HUES6 (cell line): ENCODE data around the gene SFXN5.

Experiments
- H3K27ac ChIP-seq: 2 replicates; pipeline ENCODE4 v1.7.0; 2013; ENCODE audit warnings: low read depth, mild to moderate bottlenecking, low read length, inconsistent platforms
- H3K27me3 ChIP-seq: 2 replicates; pipeline ENCODE4 v1.6.1; 2013; ENCODE audit warnings: low read length; ENCODE audit not compliant: control insufficient read depth, insufficient read depth
- H3K36me3 ChIP-seq: 2 replicates; pipeline ENCODE4 v1.6.1; 2013; ENCODE audit warnings: low read length; ENCODE audit not compliant: control insufficient read depth, insufficient read depth
- H3K4me1 ChIP-seq: 2 replicates; pipeline ENCODE4 v1.6.1; 2013; ENCODE audit warnings: low read length; ENCODE audit not compliant: control insufficient read depth, insufficient read depth
- H3K4me3 ChIP-seq: 2 replicates; pipeline ENCODE4 v1.5.1; 2013; ENCODE audit warnings: low read depth, low read length
- H3K9ac ChIP-seq: one replicate; pipeline ENCODE4 v1.6.1; 2013; ENCODE audit warnings: mild to moderate bottlenecking, low read length
- H3K9me3 ChIP-seq: 2 replicates; pipeline ENCODE4 v1.6.1; 2013; ENCODE audit warnings: low read depth, low read length; ENCODE audit not compliant: control insufficient read depth, insufficient read depth

SFXN5 gene

GRCh38 chr2:73110168-73111072 lies 38.9 kb upstream of the SFXN5 start:
- Histone ChIP-seq H3K9ac (no peak overlapping the region), H3K27ac (no peak overlapping the region), H3K27me3 (peaks cover 11% of the 10 kb centered on the region), H3K9me3 (peaks cover 8% of the 10 kb centered on the region; the same call in 1 of the 2 replicates), H3K4me1 (peaks cover 10% of the 10 kb centered on the region), H3K4me3 (peak overlapping the region; percentile 71; the same call in 1 of the 2 replicates), H3K36me3 (no peaks in the 10 kb centered on the region)

GRCh38 chr2:73109431-73110167 lies 38.1 kb upstream of the SFXN5 start:
- Histone ChIP-seq H3K4me1 (peaks cover 10% of the 10 kb centered on the region), H3K4me3 (no peak overlapping the region), H3K27me3 (peaks cover 7% of the 10 kb centered on the region), H3K9ac (no peak overlapping the region), H3K36me3 (no peaks in the 10 kb centered on the region), H3K27ac (no peak overlapping the region), H3K9me3 (peaks cover 4% of the 10 kb centered on the region; the same call in 1 of the 2 replicates)

- no peaks in the 10 kb centered on the region for H3K9me3 ChIP-seq
- no peak overlapping the region for H3K4me3 ChIP-seq
- H3K36me3 ChIP-seq, result no peaks in the 10 kb centered on the region
- H3K27me3 ChIP-seq, result peaks cover under 1% of the 10 kb centered on the region; the same call in 1 of the 2 replicates
- peaks cover 11% of the 10 kb centered on the region for H3K4me1 ChIP-seq
- no peak overlapping the region for H3K27ac ChIP-seq
- no peak overlapping the region for H3K9ac ChIP-seq
Measured at GRCh38 chr2:73107211-73107926, 35.9 kb upstream of the SFXN5 start.

GRCh38 chr2:73106791-73107190 lies 35.3 kb upstream of the SFXN5 start:
- Histone ChIP-seq H3K36me3 (no peaks in the 10 kb centered on the region), H3K9me3 (no peaks in the 10 kb centered on the region), H3K9ac (no peak overlapping the region), H3K27me3 (no peaks in the 10 kb centered on the region), H3K4me3 (no peak overlapping the region), H3K4me1 (peaks cover 17% of the 10 kb centered on the region), H3K27ac (no peak overlapping the region)

- Histone ChIP-seq H3K9ac (no peak overlapping the region), H3K27me3 (no peaks in the 10 kb centered on the region), H3K4me1 (peaks cover 15% of the 10 kb centered on the region), H3K27ac (no peak overlapping the region), H3K36me3 (no peaks in the 10 kb centered on the region), H3K4me3 (no peak overlapping the region), H3K9me3 (no peaks in the 10 kb centered on the region)
Measured at GRCh38 chr2:73105511-73105971, 34.0 kb upstream of the SFXN5 start.

- H3K9me3 ChIP-seq, result no peaks in the 10 kb centered on the region
- no peak overlapping the region for H3K27ac ChIP-seq
- peaks cover 13% of the 10 kb centered on the region for H3K4me1 ChIP-seq
- H3K4me3 ChIP-seq, result no peak overlapping the region
- no peaks in the 10 kb centered on the region for H3K36me3 ChIP-seq
- H3K9ac ChIP-seq, result no peak overlapping the region
- no peaks in the 10 kb centered on the region for H3K27me3 ChIP-seq
Measured at GRCh38 chr2:73104933-73105332, 33.4 kb upstream of the SFXN5 start.

GRCh38 chr2:73103018-73103542 lies 31.6 kb upstream of the SFXN5 start:
- Histone ChIP-seq H3K9ac (no peak overlapping the region), H3K9me3 (no peaks in the 10 kb centered on the region), H3K27me3 (no peaks in the 10 kb centered on the region), H3K4me1 (peaks cover 13% of the 10 kb centered on the region), H3K36me3 (no peaks in the 10 kb centered on the region), H3K4me3 (no peak overlapping the region), H3K27ac (no peak overlapping the region)

- Histone ChIP-seq H3K9ac (no peak overlapping the region), H3K4me1 (peaks cover 13% of the 10 kb centered on the region), H3K36me3 (no peaks in the 10 kb centered on the region), H3K4me3 (no peak overlapping the region), H3K27ac (no peak overlapping the region), H3K27me3 (no peaks in the 10 kb centered on the region), H3K9me3 (no peaks in the 10 kb centered on the region)
Measured at GRCh38 chr2:73101626-73102256, 30.2 kb upstream of the SFXN5 start.

GRCh38 chr2:73100956-73101355 lies 29.4 kb upstream of the SFXN5 start:
- Histone ChIP-seq H3K4me1 (peaks cover 13% of the 10 kb centered on the region), H3K27ac (no peak overlapping the region), H3K36me3 (no peaks in the 10 kb centered on the region), H3K27me3 (no peaks in the 10 kb centered on the region), H3K9ac (no peak overlapping the region), H3K9me3 (no peaks in the 10 kb centered on the region), H3K4me3 (no peak overlapping the region)

GRCh38 chr2:73099486-73099885 lies 28.0 kb upstream of the SFXN5 start:
- Histone ChIP-seq H3K9ac (no peak overlapping the region), H3K27ac (no peak overlapping the region), H3K9me3 (no peaks in the 10 kb centered on the region), H3K27me3 (no peaks in the 10 kb centered on the region), H3K4me3 (no peak overlapping the region), H3K4me1 (peaks cover 13% of the 10 kb centered on the region), H3K36me3 (no peaks in the 10 kb centered on the region)
